ENCODE results near the gene FBLN7.
A peak's percentile ranks its signal among the peaks of the same experiment; 100 is the strongest.

FBLN7 gene

DNA sequence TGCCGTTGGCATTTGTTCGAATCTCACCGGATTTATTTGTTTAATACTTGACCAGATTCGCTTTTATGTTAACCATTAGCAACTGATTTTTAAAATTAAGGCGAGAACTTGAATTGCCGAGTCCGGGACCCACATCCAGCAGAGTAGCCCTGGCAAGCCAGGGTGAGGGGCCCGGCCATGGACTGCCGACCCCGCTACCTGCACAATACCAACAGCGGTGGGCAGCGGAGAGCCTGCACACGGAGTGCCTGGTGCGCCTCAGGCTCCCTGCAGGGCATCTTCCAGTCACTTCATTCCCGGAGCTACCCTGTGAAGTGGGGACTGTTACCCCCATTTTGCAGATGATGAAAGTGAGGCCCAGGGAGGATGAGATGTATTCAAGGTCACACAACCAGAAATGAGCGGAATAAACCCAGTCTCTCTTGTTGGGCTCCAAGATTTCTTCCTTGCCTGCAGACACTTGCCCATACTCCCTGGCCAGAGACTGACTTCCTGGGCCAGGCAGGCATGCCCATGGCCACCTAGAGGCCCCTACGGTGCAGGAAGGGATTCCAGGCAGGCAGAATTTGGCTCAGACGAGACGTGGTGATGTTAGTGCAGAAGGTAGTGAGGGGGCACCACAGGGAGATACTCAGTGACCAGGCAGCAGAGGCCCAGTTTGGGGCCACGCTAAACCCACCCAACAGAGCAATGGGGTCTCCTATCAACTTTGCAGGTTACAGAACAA is 2.9 kb downstream of the FBLN7 start:
- no peak for DNase-seq (ENCODE audit: low spot score)

GRCh38 chr2:112141626-112142007 is 3.4 kb downstream of the FBLN7 start:
- no peak for DNase-seq (ENCODE audit: low spot score)

GRCh38 chr2:112142525-112143078 is 4.4 kb downstream of the FBLN7 start:
- no peak for DNase-seq (ENCODE audit: low spot score)

- DNase-seq (ENCODE audit: low spot score), result no peak
Measured at GRCh38 chr2:112143150-112143549, 5.0 kb downstream of the FBLN7 start.

GRCh38 chr2:112144966-112145365 is 6.8 kb downstream of the FBLN7 start:
- DNase-seq (ENCODE audit: low spot score), result no peak

DNA sequence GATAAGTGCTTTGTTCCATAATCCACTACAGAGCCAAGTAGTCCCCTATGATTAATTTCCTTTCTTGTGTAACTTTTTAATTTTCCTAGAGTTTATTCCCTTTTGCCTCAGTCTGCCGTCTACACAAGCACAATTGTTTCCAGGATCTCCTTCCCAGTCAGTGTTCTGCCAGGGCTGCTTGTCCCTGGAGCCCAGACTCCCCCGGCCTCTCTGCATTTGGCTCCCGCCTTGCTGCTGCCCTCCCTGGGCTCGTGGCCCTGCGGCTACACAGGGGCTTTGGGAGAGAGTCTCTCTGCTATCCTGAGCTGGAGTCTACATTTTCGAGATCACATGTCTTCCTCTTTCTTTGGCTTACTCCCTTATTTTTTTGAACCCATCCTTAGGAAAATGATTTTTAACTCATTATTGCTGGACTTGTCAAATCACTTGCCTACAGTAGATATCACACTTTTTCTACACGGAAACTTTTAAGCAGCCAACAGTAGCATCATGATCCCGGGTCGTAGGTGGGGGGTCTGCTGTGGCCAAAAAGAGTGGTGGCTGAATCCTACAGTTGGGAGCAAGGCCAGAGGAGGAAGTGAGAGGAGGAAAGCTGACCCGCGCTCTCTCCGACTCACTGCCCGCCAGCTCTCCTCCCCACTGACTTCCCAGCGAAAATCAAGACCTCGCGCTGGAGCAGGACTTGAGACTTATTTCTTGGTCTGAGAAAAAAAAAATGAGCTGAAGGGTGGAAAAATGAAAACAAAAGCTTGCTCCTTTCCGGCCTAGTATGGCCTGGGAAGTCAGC is 9.4 kb downstream of the FBLN7 start:
- no peak for DNase-seq (ENCODE audit: low spot score)

- no peak for DNase-seq (ENCODE audit: low spot score)
Measured at GRCh38 chr2:112148477-112148876, 10.3 kb downstream of the FBLN7 start.

DNA sequence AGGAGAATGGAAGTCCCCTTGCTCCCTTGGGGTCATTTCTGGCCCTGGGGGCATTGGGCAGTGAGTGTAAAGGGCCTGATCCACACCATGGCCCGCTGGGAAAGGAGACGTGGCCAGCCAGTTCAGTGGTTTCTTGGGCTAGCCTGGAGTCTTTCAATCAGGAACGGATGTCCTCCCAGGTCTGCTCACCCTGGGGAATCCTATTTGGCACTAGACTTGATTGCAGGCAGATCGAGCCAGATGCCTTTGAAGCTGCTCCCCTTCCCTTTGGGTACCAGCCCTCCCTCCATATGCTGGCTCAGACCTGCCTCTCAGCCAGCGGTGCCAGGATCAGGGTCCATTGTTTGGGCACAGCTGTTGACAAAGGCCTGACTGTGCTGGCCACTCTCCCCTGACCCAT is 11.0 kb downstream of the FBLN7 start:
- DNase-seq (ENCODE audit: low spot score), result no peak

GRCh38 chr2:112149866-112150435 is 11.8 kb downstream of the FBLN7 start:
- DNase-seq (ENCODE audit: low spot score), result no peak

DNA sequence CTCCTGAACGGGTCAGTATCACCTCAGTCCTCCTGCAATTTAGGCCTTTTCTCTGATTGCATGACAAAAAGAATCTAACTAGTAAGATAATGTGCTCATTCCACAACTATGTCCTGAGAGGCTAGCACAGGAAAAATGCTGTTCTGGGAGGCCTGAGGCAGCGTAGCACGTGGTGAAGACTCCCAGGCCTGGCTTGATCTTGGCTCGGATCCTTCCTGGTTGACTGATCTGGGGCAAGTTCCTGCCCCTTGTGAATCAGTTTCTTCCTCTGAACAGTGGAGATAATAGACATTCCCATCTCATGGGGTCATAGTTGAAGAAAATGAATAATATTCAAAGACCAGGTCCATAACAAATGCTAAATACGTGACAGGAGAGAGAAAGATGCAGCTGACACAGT is 12.3 kb downstream of the FBLN7 start:
- no peak for DNase-seq (ENCODE audit: low spot score)

GRCh38 chr2:112150851-112151250 is 12.7 kb downstream of the FBLN7 start:
- no peak for DNase-seq (ENCODE audit: low spot score)

GRCh38 chr2:112151271-112151670 is 13.1 kb downstream of the FBLN7 start:
- no peak for DNase-seq (ENCODE audit: low spot score)

GRCh38 chr2:112151701-112152440 is 13.7 kb downstream of the FBLN7 start:
- no peak for DNase-seq (ENCODE audit: low spot score)

- no peak for DNase-seq (ENCODE audit: low spot score)
Measured at GRCh38 chr2:112152476-112153178, 14.4 kb downstream of the FBLN7 start.

DNA sequence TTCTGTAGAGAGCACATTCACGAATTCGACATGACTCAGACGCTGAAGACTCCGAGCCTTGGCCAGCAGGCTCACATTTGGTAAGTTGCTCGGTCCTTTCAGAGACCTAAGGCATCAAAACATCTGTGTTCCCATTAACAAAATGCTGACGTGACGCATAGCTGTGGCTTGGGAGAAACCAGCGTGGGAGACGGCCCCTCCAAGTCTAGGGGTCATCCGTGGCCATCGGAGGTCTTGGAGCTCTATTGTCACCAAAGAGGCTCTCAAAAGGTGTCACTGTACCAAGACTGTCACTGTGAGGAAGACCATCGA is 14.9 kb downstream of the FBLN7 start:
- DNase-seq (ENCODE audit: low spot score), result no peak

DNA sequence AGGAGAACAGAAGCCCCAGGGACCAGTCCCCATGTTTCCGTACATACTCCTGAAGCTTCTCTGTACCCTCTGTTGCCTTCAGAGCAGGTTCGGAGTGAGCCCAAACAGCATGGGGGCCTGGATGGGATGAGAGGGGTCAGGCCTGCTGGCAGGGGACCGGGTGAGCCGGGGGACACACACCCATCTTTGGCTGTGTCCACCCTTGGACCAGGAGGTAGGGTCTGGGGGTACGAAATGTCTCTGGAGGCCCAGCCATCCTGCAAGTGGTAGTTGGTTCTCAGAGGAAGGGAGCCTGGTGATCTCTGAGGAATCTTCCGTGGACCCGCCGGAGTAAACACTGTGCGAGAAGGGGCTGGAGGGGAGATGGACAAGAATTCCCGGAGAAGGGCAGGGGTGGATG is 15.3 kb downstream of the FBLN7 start:
- DNase-seq (ENCODE audit: low spot score), result no peak

DNA sequence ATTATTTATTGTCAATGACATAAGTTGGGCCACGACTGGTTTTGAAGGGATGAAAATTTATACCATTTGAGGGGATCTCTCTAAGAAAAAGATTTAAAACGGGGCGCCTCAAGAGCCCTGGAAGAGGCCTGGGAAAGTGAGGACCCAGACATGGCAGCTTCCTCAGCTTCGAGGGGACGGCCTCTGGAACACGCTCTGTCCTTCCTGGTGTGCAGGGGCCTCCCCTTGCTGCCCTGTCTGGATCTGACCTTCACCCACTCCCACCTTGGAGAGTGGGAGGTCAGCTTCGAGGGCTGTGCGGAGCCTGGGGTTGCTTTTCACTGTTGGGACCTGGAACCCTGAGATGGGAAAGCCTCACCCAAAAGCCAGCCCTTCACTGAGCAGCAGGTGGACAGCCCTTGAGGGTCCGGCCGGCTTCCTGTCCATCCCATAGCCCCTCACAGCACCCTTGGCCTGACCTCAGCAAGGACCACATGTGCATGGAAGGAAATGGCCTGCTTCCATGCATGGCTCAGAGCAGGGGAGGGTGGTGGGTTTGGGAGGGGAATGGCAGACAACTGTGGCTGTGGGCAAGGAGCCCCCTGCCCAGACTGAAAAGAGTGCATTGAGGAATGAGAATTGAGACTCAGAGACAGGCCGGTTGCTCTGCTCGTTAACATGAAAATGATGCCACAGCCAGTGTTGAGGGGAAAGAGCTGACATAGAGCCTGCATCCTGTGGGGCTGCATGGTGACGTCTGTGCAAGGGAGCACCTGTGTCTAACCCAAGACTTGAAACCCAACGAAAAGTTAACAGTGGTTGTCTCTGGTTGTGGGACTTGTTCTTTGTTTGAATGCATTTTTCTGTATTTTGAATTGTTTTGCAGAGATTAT is 16.3 kb downstream of the FBLN7 start:
- peak; percentile 43 for DNase-seq (ENCODE audit: low spot score)

DNA sequence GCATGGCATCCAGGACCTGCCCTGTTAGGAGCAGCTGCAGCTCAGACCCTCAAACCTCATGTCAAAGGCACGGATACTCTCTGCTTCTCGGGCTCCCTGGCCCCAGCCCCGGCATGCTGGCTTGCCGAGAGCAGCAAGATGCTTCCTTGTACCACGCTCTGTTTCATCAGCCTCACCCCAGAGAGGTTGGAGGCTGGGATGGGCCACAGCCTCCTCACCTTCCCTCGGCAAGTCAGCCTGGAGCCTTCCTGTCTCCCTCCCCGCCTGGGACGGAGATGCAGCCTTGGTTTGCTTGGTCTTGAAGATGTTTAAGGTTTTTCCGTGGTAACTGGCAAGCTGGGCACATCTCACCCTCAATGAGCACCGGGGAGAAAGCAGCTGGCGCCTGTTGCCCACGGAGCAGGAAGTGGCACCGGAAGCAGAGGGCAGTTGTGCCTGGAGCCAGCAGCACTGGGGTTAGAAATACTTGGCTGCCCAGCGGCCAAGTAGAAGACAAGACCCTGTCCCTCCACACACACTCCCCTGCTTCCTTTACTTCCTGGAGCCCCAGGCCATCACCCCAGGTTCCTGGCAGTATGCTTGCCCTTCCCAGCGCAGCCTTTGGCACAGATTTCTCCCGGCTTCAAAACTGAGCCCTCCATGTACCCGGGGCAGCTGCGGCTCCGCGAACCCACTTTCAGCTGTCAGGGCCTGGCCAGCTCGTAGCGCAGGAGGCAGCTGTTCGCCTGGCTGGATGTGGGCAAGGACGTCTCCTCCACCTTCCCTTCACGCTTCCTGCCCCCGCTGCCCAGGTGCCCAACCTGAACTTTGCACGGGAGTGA is 17.4 kb downstream of the FBLN7 start:
- peak; percentile 41 for DNase-seq (ENCODE audit: low spot score)

DNA sequence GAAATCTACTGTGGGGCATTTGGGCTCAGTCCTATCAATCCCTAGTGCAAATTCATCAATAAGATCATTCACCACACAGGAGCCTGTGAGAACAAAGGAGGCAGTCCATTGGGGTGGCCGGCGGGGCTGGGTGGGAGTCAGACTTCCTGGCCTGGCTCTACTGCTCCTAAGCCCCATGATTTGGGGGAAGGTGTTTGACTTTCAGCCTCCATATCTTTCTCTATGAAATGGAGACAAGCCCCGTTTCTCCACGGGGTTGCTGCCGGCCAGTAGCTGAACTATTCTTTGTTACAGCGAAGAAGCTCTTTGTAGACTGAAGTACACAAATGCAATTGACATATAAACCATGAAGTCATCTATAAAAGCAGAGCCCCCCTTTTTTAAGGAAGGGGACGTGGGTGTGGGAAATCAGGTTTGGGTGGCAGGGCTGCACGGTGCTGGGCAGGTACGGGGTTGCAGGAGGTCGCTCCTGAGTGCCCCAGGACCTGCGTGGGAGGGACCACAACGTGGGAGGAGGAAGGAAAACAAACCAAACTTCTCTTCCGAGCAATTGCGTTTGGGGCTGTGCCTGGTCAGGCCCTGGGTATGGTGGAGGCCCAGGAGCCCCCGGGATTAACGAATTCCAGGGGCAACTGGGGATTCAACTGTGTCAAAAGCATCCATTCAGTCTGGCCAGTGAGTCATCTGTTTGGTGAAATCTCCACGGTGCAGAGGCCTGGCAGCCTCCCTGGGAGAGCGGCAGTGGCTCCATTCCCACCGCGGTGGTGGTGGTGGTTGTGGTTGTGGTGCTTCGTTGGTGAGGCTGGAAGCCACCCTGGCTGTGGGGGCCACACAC is 18.2 kb downstream of the FBLN7 start:
- DNase-seq (ENCODE audit: low spot score), result peak; percentile 27
